HG03575 (cell line): ENCODE measurements around the gene BET1.
"Not testable (repeated sequence)": the region's sequence is repeated elsewhere in the genome, so short reads cannot be mapped to it uniquely, and the experiment has no call there.

Source experiments
- ATAC-seq: cut with Tn5 transposase; IDR thresholded peaks from one replicate; pipeline ENCODE4 v1.9.1; 2021; ENCODE audit not compliant: unreplicated experiment, insufficient number of reproducible peaks, low FRiP score; ENCODE audit errors: extremely low read depth

BET1 gene

GRCh38 chr7:94004024-94004951 lies at the start of gene BET1:
BET1 (minus strand) TSS chr7:94004355; CDS start chr7:94004216, 139 bp downstream.
- peak; percentile 83 for ATAC-seq

GRCh38 chr7:94053532-94053931 lies 49.4 kb upstream of the BET1 start:
- no peak for ATAC-seq

GRCh38 chr7:94052398-94053180 lies 48.4 kb upstream of the BET1 start:
- no peak for ATAC-seq

- ATAC-seq, result peak; percentile 67
Observed at GRCh38 chr7:94050046-94050445, 45.9 kb upstream of the BET1 start.

GRCh38 chr7:94049615-94050014 lies 45.5 kb upstream of the BET1 start:
- ATAC-seq, result no peak

- ATAC-seq, result no peak
Observed at GRCh38 chr7:94048755-94049154, 44.6 kb upstream of the BET1 start.

GRCh38 chr7:94047956-94048355 lies 43.8 kb upstream of the BET1 start:
- no peak for ATAC-seq

GRCh38 chr7:94045581-94045980 lies 41.4 kb upstream of the BET1 start:
- ATAC-seq, result no peak

GRCh38 chr7:94044806-94045205 lies 40.7 kb upstream of the BET1 start:
- no peak for ATAC-seq

GRCh38 chr7:94043299-94043698 lies 39.1 kb upstream of the BET1 start:
- ATAC-seq, result no peak

GRCh38 chr7:94042381-94042780 lies 38.2 kb upstream of the BET1 start:
- peak; percentile 77 for ATAC-seq

- ATAC-seq, result no peak
Observed at GRCh38 chr7:94041529-94041928, 37.4 kb upstream of the BET1 start.

GRCh38 chr7:94040254-94040653 lies 36.1 kb upstream of the BET1 start:
- no peak for ATAC-seq

GRCh38 chr7:94039368-94040035 lies 35.3 kb upstream of the BET1 start:
- ATAC-seq, result no peak

GRCh38 chr7:94031865-94032264 lies 27.7 kb upstream of the BET1 start:
- ATAC-seq, result no peak

- no peak for ATAC-seq
Observed at GRCh38 chr7:94030634-94031033, 26.5 kb upstream of the BET1 start.

GRCh38 chr7:94029976-94030375 lies 25.8 kb upstream of the BET1 start:
- no peak for ATAC-seq

GRCh38 chr7:94028768-94029167 lies 24.6 kb upstream of the BET1 start:
- no peak for ATAC-seq

- not testable (repeated sequence) for ATAC-seq
Observed at GRCh38 chr7:94026619-94027018, 22.5 kb upstream of the BET1 start.
